Ecto neural progenitor cell (in vitro differentiated cells): ENCODE results near the gene MYEOV.
A peak's percentile ranks its signal among the peaks of the same experiment; 100 is the strongest.

Experiments
- DNase-seq: peaks from one replicate; pipeline ENCODE4 v3.0.0-alpha.2; 2018; ENCODE audit warnings: low spot score

MYEOV gene

GRCh38 chr11:69287968-69288882, 5.7 kb upstream of the MYEOV start:
- DNase-seq = no peak

DNA sequence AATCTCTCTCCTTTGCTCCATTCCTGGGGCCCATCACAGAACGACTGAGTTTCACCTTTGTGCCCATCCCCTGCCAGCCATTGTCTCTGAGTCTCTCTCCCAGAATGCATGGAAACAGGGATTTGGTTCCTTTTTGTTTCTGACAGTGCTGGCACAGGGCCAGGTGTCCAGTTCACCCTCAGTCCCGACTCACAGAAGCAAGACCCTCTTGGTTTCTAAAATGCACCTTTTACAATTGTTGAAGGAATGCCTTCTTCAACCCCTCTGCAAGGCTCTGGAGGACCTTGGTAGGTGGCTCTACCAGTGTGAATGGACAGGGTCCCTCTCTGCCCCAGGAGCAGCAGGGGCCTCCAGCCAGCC, 5.1 kb upstream of the MYEOV start:
- DNase-seq = no peak

- DNase-seq = no peak
Measured at GRCh38 chr11:69290806-69291205, 3.1 kb upstream of the MYEOV start.

DNA sequence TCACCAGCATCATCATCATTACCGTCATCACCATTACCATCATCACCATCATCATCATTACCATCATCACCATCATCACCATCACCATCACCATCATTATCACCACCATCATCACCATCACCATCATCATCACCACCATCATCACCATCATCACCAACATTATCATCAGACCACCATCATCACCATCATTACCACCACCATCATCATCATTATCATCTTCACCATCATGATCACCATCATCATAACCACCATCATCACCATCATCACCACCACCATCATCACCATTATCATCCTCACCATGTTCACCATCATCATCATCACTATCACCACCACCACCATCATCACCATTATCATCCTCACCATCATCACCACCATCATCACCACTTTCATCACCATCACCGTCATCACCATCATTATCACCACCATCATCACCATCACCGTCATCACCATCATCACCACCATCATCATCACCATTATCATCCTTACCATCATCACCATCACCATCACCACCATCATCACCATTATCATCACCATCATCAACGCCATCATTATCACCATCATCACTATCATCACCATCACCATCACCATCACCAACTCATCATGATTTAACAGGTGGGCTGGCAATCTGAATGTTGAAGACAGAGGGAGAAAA, 2.4 kb upstream of the MYEOV start:
- no peak for DNase-seq

DNA sequence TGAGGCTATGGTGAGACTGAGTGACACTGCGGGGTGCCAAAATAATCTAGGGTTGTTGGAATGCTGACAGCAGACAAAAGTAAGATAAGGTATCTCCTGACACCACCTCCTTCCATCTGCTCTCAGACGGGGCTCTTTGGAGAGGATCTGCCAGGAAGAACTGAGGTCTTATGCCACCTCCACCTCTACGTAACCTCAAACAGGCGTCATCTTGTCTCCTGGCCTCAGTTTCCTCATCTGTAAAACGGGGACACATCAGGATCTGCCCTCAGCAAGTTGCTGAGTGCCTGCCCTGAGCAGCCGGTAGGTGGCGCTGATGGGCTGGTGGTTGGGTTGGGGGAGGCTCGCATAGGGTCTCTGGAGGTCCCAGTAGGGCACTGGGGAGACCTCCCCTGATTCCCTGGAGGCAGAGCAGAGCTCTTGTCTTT, 1.7 kb upstream of the MYEOV start:
- peak; percentile 68 for DNase-seq

DNA sequence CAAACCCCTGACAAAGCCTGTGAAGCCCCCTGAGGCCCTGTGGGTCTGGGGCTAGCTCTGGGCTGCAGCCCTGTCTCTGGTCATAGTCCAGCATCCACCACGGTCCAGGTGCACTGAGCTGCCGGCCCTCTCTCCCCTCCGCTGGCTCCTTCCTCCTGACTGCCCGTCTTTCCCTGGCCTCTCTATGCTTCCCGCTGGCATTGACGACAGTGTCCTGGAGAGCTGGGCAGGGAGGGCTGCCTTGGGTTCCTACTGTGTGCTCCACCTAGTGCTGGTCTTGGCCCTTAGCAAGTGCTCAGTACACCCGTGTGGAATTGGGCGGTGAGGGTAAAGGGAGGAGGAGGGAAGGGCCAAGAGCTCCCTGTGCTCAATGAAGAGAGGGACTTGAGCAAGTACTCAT, 868 bp upstream of the MYEOV start:
- DNase-seq = no peak

- no peak for DNase-seq
Measured at GRCh38 chr11:69294571-69295078, 670 bp downstream of the MYEOV start.

DNA sequence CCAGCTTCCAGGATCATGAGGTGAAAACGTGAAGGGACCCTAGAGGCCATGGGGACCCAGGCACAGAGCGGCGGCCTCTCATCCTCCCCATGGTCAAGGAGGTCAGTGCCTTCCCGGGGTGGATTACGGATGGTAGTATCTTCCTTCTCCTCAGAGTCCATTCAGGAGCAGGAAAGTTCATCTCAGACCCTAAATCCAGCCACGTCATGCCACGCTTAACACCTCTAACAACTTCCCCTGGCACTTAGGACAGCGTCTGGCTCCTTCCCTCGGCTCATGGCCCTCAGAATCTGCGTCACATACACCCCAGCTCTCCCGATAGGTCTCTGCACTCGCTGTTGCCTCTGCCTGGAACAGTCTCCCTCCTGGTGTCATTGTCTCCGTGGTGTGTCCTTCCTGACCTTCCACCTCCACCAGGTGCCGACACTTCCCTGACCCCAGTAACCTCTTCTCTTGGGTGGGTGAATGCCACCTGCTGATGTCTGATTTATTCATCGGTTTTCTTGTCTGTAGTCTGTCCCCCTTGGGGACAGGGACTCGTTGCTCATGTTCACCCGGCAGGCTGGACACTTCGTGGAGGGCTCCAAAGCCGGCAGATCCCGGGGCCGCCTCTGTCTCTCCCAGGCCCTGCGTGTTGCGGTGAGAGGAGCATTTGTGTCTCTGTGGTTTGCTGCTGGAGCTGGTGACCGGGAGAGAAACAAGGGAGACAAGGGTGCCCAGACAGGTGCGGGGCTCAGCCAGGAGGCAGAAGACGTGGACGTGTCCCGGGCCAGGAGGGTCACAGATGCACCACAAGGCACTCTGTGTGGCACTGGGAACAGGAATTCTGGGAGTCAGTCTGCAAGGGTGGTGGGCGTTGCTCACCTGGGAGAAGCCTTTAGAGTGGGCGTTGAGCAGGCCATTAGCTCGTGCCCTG, 1.4 kb downstream of the MYEOV start:
- DNase-seq = no peak

- no peak for DNase-seq
Measured at GRCh38 chr11:69295995-69296889, 2.3 kb downstream of the MYEOV start.

GRCh38 chr11:69296890-69297786, 3.2 kb downstream of the MYEOV start:
- DNase-seq = no peak

GRCh38 chr11:69297787-69298266, 3.9 kb downstream of the MYEOV start:
- no peak for DNase-seq

GRCh38 chr11:69298267-69299022, 4.5 kb downstream of the MYEOV start:
- DNase-seq = no peak

DNA sequence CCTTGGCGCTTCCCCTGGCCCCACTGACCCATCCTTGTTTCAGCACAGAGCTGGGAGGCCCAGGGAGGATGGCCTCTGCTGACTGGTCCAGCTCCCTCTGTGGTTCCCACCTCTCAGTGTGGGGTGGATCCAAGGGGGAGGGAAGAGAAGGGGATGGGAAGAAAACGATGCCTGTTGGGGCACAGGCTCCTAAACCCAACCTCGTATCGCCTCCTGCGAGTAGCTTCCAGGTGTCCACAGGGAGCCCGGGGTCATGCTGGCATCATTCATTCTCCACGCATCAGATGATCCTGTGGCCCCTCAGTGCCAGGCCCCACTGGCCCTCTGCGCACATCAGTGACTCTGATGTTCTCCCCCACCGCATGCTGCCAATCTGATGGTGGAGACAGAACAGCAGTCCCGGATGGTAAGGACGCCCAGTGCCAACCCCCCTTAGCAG, 5.1 kb downstream of the MYEOV start:
- DNase-seq = no peak

DNA sequence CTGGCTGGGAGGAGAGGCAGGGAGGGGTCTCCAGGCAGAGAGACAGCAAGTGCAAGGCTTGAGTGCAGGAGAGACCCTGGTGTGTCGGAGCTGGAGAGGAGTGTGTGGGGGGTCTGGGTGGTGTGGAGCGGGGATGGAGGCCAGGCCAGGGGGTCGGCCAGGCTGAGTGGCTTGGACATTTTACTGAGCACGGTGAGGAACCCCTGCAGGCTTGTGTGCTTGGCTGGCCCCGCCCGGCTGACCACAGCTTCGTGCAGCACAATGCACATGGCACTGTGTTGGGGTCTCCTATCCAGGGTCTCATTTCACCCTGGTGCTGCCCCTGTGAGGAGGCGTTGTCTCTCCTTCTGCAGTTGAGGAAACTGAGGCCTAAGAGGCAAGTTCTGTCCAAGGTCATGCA, 5.6 kb downstream of the MYEOV start:
- no peak for DNase-seq

DNA sequence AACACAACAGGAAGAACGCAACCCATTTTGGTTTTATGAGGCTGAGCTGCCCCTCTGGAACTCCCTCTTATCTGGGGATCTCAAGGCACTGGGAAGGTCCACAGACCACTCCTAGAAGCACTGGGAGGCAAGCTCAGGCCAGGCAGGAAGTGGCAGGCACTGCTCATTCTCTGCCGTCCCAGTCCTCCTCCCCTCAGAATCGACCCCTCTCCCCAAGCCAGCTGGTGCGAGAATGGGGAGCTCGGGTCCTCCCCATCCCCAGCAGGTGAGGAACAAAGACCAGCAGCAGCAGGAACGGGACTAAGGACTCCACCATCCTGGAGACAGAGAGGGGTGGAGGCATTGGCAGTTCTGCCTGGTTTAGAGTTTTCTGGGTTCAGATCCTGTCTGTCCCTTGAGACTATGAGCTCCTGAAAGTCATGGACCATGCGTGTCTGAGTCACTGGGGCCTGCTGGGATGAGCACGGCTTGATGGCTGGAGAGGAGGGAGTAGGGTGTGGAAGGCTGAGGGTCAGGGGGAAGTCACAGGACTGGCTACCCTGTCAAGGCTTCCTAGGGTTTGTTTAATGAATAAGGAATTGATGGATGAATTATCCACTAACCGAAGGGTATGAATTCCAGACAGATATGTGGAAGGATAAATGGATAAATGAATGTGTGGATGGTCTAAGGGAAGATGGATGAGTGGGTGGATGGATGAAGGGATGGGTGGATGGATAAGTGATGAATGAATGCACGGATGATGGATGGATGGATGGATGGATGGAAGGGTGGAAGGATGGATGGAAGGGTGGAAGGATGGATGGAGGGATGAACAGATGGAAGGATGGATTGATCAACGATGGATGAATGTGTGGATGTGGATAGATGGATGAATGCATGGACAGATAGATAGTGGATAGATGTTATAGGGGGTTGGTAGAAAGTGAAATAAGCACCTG, 6.4 kb downstream of the MYEOV start:
- no peak for DNase-seq

DNA sequence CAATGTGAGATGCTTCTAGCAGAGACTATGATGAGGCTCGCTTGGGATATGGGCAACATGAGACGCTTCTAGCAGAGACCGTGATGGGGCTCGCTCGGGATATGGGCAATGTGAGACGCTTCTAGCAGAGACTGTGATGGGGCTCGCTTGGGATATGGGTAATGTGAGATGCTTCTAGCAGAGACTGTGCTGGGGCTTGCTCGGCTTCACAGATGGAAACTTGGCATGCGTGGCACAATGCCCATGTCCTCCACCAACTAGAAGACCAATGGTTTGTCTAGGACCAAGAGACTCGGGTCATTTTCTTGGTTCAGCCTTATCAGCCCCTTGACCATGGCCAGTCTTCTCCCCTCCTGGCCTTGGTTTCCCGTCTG, 7.1 kb downstream of the MYEOV start:
- no peak for DNase-seq

DNA sequence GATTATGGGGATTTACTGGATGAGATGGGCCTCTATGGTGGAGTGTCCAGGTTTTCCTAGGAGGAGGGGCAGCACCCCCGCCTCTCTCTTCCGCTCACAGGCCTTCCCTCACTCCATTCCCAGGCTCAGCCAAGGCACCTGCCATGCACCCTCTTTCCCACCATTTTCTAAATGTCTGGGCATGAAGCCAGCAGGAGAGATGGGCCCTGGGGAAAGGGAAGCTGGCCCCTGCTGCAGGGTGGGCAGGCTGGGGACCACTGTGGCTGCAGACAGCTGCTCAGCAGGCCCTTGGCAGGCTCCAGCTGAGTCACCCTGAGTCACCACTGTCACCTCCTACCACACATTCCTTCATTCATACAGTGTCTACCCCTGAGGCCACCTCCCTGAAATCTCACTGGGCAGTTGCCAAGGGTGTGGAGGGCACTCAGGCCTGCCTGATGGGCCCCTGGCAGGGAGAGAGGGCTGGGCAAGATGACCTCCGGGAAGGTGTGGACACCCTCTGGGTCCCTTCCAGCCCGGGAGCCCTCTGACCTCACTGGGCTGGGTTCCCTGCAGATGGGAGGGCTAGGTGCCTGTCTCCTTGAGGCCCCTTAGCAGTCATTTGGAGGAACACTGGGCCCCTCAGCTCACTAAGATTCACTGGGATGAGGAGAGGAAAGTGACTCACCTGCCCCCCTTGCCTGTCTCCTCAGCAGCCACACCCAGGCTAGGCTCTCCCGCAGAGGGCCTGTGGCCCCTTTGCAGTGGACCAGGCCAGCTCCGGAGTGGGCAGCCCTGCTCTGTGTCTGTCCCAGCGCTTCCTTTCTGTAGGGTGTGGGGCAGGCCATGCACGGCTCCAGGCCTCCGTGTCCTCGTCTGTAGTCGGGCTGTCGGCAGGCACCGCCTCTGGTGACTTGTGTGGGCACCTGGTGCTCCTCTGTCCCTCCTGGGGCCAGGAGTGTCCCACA, 7.8 kb downstream of the MYEOV start:
- no peak for DNase-seq
